Measurements from ENCODE around the gene ADGRG2.

- TF ChIP-seq FOXM1 (IDR thresholded peaks at IDR 0.05; ENCODE audit: borderline replicate concordance) (no peak), BHLHE40 (IDR thresholded peaks at IDR 0.05; ENCODE audit: borderline replicate concordance) (no peak), LEF1 (IDR thresholded peaks at IDR 0.05; ENCODE audit: borderline replicate concordance) (no peak), SP1 (IDR thresholded peaks at IDR 0.05) (no peak), ARNT (IDR thresholded peaks at IDR 0.05) (no peak), SUZ12 (IDR thresholded peaks at IDR 0.05) (no peak), NFRKB (IDR thresholded peaks at IDR 0.05) (no peak), CTBP1 (IDR thresholded peaks at IDR 0.05; ENCODE audit: borderline replicate concordance) (no peak), ELF4 (IDR thresholded peaks at IDR 0.05) (no peak), FOXA1 (IDR thresholded peaks at IDR 0.05) (no peak), PKNOX1 (IDR thresholded peaks at IDR 0.05) (no peak)
These were observed 27.6 kb downstream of the ADGRG2 start for GRCh38 chrX:19094654-19095053.
